Measurements from ENCODE around the gene CAPN3. TPM values are rescaled to one million over a fixed set of nuclear protein-coding genes. Genes with fewer than 3 reads are reported as not detected.

The CAPN3 gene
- total RNA-seq, 4 donors from 2014 or later = 2.3 to 7.5 (median 4.7) TPM

- intact Hi-C loops (cut with DNase I) = no loop called here
- Histone ChIP-seq H3K4me3 (no peak overlapping the region), H3K36me3 (peaks cover 95 to 100% (median 100%) of the 10 kb centered on the region in 4 donors), H3K4me1 (no peaks in the 10 kb centered on the region), H3K27ac (replicated peaks in 1 of 4) (no peak overlapping the region), H3K27me3 (no peaks in the 10 kb centered on the region), H3K9me3 (no peaks in the 10 kb centered on the region)
- 86% methylated on average over 7 of the region's 7 CpGs for WGBS
- no peak for DNase-seq (ENCODE audit: extremely low spot score)
- TF ChIP-seq POLR2A (IDR thresholded peaks at IDR 0.05; ENCODE audit: low read depth) (no peak), CTCF (IDR thresholded peaks at IDR 0.05) (no peak), EP300 (IDR thresholded peaks at IDR 0.05) (no peak), POLR2AphosphoS5 (IDR thresholded peaks at IDR 0.05) (no peak)
Observed at GRCh38 chr15:42427429-42428223, 68.3 kb downstream of the CAPN3 start.

GRCh38 chr15:42444415-42445063, 85.2 kb downstream of the CAPN3 start:
- Histone ChIP-seq H3K9me3 (no peaks in the 10 kb centered on the region), H3K4me1 (peaks cover 0 to 15% (median 6%) of the 10 kb centered on the region in 4 donors), H3K36me3 (peaks cover 75 to 99% (median 88%) of the 10 kb centered on the region in 4 donors), H3K27ac (replicated peaks in 1 of 4) (no peak overlapping the region), H3K4me3 (no peak overlapping the region), H3K27me3 (no peaks in the 10 kb centered on the region)
- no peak for DNase-seq (ENCODE audit: extremely low spot score)
- intact Hi-C loops (cut with DNase I) = loop anchor here (10.0 kb wide), 1 partner anchor 510 kb away; no protein-coding TSS in a partner anchor
- 86% methylated on average over 5 of the region's 5 CpGs for whole genome bisulfite sequencing
- TF ChIP-seq EP300 (IDR thresholded peaks at IDR 0.05) (no peak), POLR2AphosphoS5 (IDR thresholded peaks at IDR 0.05) (no peak), POLR2A (IDR thresholded peaks at IDR 0.05; ENCODE audit: low read depth) (no peak), CTCF (IDR thresholded peaks at IDR 0.05) (no peak)

GRCh38 chr15:42445551-42445950, 86.2 kb downstream of the CAPN3 start:
- H3K4me1 ChIP-seq = peaks cover 0 to 22% (median 9%) of the 10 kb centered on the region in 4 donors
- no peaks in the 10 kb centered on the region for H3K27me3 ChIP-seq
- intact Hi-C loops (cut with DNase I) = loop anchor here (10.0 kb wide), 1 partner anchor 509 kb away; no protein-coding TSS in a partner anchor
- no peak overlapping the region for H3K27ac ChIP-seq (replicated peaks in 1 of 4)
- TF ChIP-seq POLR2A (IDR thresholded peaks at IDR 0.05; ENCODE audit: low read depth) = no peak
- no peak for TF ChIP-seq CTCF (IDR thresholded peaks at IDR 0.05)
- no peak for TF ChIP-seq EP300 (IDR thresholded peaks at IDR 0.05)
- no peak for TF ChIP-seq POLR2AphosphoS5 (IDR thresholded peaks at IDR 0.05)
- H3K36me3 ChIP-seq = peaks cover 81 to 100% (median 90%) of the 10 kb centered on the region in 4 donors
- H3K9me3 ChIP-seq = no peaks in the 10 kb centered on the region
- H3K4me3 ChIP-seq = no peak overlapping the region
- no peak for DNase-seq (ENCODE audit: extremely low spot score)

GRCh38 chr15:42447599-42447998, 88.3 kb downstream of the CAPN3 start:
- H3K9me3 ChIP-seq = no peaks in the 10 kb centered on the region
- intact Hi-C loops (cut with DNase I) = loop anchor here (10.0 kb wide), 1 partner anchor 507 kb away; no protein-coding TSS in a partner anchor
- peaks cover 77 to 98% (median 85%) of the 10 kb centered on the region in 4 donors for H3K36me3 ChIP-seq
- TF ChIP-seq POLR2AphosphoS5 (IDR thresholded peaks at IDR 0.05) (no peak), CTCF (IDR thresholded peaks at IDR 0.05) (no peak), EP300 (IDR thresholded peaks at IDR 0.05) (no peak), POLR2A (IDR thresholded peaks at IDR 0.05; ENCODE audit: low read depth) (no peak)
- peaks cover 0 to 29% (median 11%) of the 10 kb centered on the region in 4 donors for H3K4me1 ChIP-seq
- H3K27ac ChIP-seq (replicated peaks in 1 of 4) = no peak overlapping the region
- H3K27me3 ChIP-seq = no peaks in the 10 kb centered on the region
- WGBS = 95% methylated on average over 2 of the region's 2 CpGs
- no peak for DNase-seq (ENCODE audit: extremely low spot score)
- H3K4me3 ChIP-seq = no peak overlapping the region

Measured in esophagus muscularis mucosa (tissue), 4 donors.